Measurements from ENCODE around the gene CCNK. TPM values are rescaled to one million over a fixed set of nuclear protein-coding genes. Genes with fewer than 3 reads are reported as not detected.

Gene CCNK
- total RNA-seq, 4 donors from 2014 or later, result 15.0 to 35.3 (median 19.1) TPM

- DNase-seq (no peak), ATAC-seq (no peak)
- Histone ChIP-seq H3K27me3 (no peaks in the 10 kb centered on the region), H3K4me3 (no peak overlapping the region), H3K36me3 (peaks cover 0 to 23% of the 10 kb centered on the region in 2 donors), H3K4me1 (peaks cover 39 to 48% of the 10 kb centered on the region in 2 donors), H3K27ac (peak overlapping the region in 1 of 4 donors; percentile 50), H3K9me3 (no peaks in the 10 kb centered on the region)
- intact Hi-C loops (cut with DNase I; ENCODE audit: low total_unique reads), result no loop called here
- in situ Hi-C loops (cut with MboI; ENCODE audit: low sequenced_read_pairs in 4 of 4), result no loop called here
- TF ChIP-seq POLR2A (IDR thresholded peaks at IDR 0.05), result no peak
- TF ChIP-seq CTCF (IDR thresholded peaks at IDR 0.05 in 4 of 5, conservative IDR thresholded peaks at IDR 0.05 in 1 of 5), result no peak
Observed at GRCh38 chr14:99466758-99467157, 14.5 kb upstream of the CCNK start.

- intact Hi-C loops (cut with DNase I; ENCODE audit: low total_unique reads), result no loop called here
- in situ Hi-C loops (cut with MboI; ENCODE audit: low sequenced_read_pairs in 4 of 4), result no loop called here
- H3K36me3 ChIP-seq, result peaks cover 0 to 15% of the 10 kb centered on the region in 2 donors
- peak; percentile 66 to 77 for ATAC-seq
- TF ChIP-seq CTCF (IDR thresholded peaks at IDR 0.05 in 4 of 5, conservative IDR thresholded peaks at IDR 0.05 in 1 of 5) (no peak), POLR2A (IDR thresholded peaks at IDR 0.05) (no peak)
- H3K4me1 ChIP-seq, result peaks cover 44 to 55% of the 10 kb centered on the region in 2 donors
- peak overlapping the region; percentile 17 to 58 (median 46) for H3K27ac ChIP-seq
- no peaks in the 10 kb centered on the region for H3K9me3 ChIP-seq
- DNase-seq, result no peak
- H3K27me3 ChIP-seq, result no peaks in the 10 kb centered on the region
- H3K4me3 ChIP-seq, result no peak overlapping the region
Observed at GRCh38 chr14:99467336-99468078, 13.7 kb upstream of the CCNK start.

- H3K27me3 ChIP-seq, result no peaks in the 10 kb centered on the region
- H3K27ac ChIP-seq, result peak overlapping the region in 3 of 4 donors; percentile 43 to 58 (median 50)
- ATAC-seq (no peak), DNase-seq (no peak)
- no peak overlapping the region for H3K4me3 ChIP-seq
- peaks cover 0 to 10% of the 10 kb centered on the region in 2 donors for H3K36me3 ChIP-seq
- in situ Hi-C loops (cut with MboI; ENCODE audit: low sequenced_read_pairs in 4 of 4) (no loop called here), intact Hi-C loops (cut with DNase I; ENCODE audit: low total_unique reads) (no loop called here)
- H3K9me3 ChIP-seq, result no peaks in the 10 kb centered on the region
- no peak for TF ChIP-seq POLR2A (IDR thresholded peaks at IDR 0.05)
- no peak for TF ChIP-seq CTCF (IDR thresholded peaks at IDR 0.05 in 4 of 5, conservative IDR thresholded peaks at IDR 0.05 in 1 of 5)
- H3K4me1 ChIP-seq, result peaks cover 49 to 61% of the 10 kb centered on the region in 2 donors
Observed at GRCh38 chr14:99468081-99468480, 13.1 kb upstream of the CCNK start.

- intact Hi-C loops (cut with DNase I; ENCODE audit: low total_unique reads) (no loop called here), in situ Hi-C loops (cut with MboI; ENCODE audit: low sequenced_read_pairs in 4 of 4) (no loop called here)
- Histone ChIP-seq H3K27ac (peak overlapping the region in 1 of 4 donors; percentile 50), H3K4me3 (no peak overlapping the region), H3K4me1 (peaks cover 45 to 59% of the 10 kb centered on the region in 2 donors), H3K36me3 (peaks cover 0 to 7% of the 10 kb centered on the region in 2 donors), H3K27me3 (no peaks in the 10 kb centered on the region), H3K9me3 (no peaks in the 10 kb centered on the region)
- TF ChIP-seq CTCF (IDR thresholded peaks at IDR 0.05 in 4 of 5, conservative IDR thresholded peaks at IDR 0.05 in 1 of 5) (no peak), POLR2A (IDR thresholded peaks at IDR 0.05) (no peak)
- ATAC-seq, result no peak
- no peak for DNase-seq
Observed at GRCh38 chr14:99468836-99469592, 12.2 kb upstream of the CCNK start.
